Thoracic aorta (tissue), 2 donors: ENCODE results near the gene SH3BP1. TPM values are rescaled to one million over a fixed set of nuclear protein-coding genes. Genes with fewer than 3 reads are reported as not detected.

ENCODE experiments used
- ATAC-seq: fragments of 150-250 bp; one replicate; pipeline ENCODE4 v1.8.0; 2017; ENCODE audit warnings: low read depth; ENCODE audit not compliant: insufficient number of reproducible peaks, low FRiP score
- DNase-seq: peaks from one replicate; pipeline ENCODE4 v3.0.0-alpha.2; 2020; ENCODE audit warnings: low spot score
- H3K27ac ChIP-seq, 2 donors: fragments of 200-600 bp; sonication (generic); 1 replicate in 1 of 2; 2 replicates in 1 of 2; pipeline ENCODE4 v1.5.1; 2016; ENCODE audit warnings: mild to moderate bottlenecking in 2 of 2, moderate library complexity in 2 of 2
- H3K27me3 ChIP-seq: fragments of 200-600 bp; sonication (generic); replicated peaks from 2 replicates; pipeline ENCODE4 v1.6.0; 2016; ENCODE audit warnings: mild to moderate bottlenecking; ENCODE audit not compliant: insufficient read depth
- H3K36me3 ChIP-seq: fragments of 200-600 bp; sonication (generic); one replicate; pipeline ENCODE4 v1.5.1; 2016
- H3K4me1 ChIP-seq, 2 donors: fragments of 200-600 bp; sonication (generic); 1 replicate in 1 of 2; 2 replicates in 1 of 2; pipeline versions ENCODE4 v1.5.1 to v1.6.0; 2016; ENCODE audit warnings: low read depth in 2 of 2, mild to moderate bottlenecking in 1 of 2; ENCODE audit not compliant: control insufficient read depth in 1 of 2
- H3K4me3 ChIP-seq: fragments of 200-600 bp; sonication (generic); 2 replicates; pipeline ENCODE4 v1.5.1; 2016; ENCODE audit warnings: mild to moderate bottlenecking
- H3K9me3 ChIP-seq: fragments of 200-600 bp; sonication (generic); 2 replicates; pipeline ENCODE4 v1.5.1; 2016
- total RNA-seq, 2 donors: library from RNA; depleted of rRNA; stranded (reverse); fragments of >200 nt; gene quantifications; one replicate each; pipeline versions ENCODE4 v1.1.0 to v1.2.3, GENCODE V29; 2016
- TF ChIP-seq, protein P1 (sequence below): fragments of 200-600 bp; sonication (generic); IDR thresholded peaks from one replicate; pipeline ENCODE4 v1.5.1; 2019; ENCODE audit warnings: antibody characterized with exemption

The SH3BP1 gene
- total RNA-seq, 2 donors from 2014 or later: 5.6 to 14.2 TPM

DNA sequence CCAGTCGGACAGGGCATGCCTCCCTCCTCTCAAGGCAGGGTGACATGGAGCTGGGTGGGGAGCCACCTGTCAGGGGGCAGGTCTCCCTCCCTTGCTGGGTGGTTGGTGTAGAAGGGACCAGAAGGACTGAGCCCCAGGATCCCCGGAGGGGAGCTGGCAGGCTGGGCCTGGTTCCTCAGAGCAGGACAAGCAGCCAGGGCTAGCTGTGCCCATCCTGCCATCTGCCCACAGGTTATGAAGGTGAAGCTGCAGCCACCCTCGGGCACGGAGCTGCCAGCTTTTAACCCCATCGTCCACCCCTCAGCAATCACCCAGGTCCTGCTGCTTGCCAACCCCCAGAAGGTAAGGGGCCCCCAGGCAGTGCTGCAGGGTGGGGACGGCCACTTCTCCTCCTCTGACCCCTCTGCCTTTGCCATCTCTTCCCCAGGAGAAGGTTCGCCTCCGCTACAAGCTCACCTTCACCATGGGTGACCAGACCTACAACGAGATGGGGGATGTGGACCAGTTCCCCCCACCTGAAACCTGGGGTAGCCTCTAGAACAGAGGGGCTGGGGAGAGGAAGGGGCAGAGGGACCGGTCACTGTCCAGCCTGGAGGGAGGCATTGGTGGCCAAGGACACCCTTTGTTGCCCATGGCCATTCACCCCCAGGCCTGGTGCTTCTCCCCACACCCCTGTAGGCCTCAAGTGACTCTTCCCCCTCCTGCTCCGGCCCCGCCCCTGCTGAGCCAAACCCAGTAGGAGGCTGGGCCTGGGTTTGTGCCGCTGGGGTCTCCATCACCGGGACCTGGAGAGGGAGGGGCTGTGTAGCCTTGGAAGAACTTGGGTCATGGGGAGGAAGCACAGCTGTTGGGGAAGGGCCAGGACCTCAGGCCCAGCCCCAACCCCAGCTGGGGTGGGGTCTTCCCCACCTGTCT lies 7.0 kb upstream of the SH3BP1 start:
- Histone ChIP-seq H3K9me3 (no peaks in the 10 kb centered on the region), H3K27me3 (no peaks in the 10 kb centered on the region), H3K36me3 (peaks cover 14% of the 10 kb centered on the region), H3K4me1 (peaks cover 16 to 26% of the 10 kb centered on the region in 2 donors), H3K4me3 (no peak overlapping the region), H3K27ac (peak overlapping the region; percentile 71 to 83)
- DNase-seq (no peak), ATAC-seq (no peak)
- TF ChIP-seq, protein P1, sequence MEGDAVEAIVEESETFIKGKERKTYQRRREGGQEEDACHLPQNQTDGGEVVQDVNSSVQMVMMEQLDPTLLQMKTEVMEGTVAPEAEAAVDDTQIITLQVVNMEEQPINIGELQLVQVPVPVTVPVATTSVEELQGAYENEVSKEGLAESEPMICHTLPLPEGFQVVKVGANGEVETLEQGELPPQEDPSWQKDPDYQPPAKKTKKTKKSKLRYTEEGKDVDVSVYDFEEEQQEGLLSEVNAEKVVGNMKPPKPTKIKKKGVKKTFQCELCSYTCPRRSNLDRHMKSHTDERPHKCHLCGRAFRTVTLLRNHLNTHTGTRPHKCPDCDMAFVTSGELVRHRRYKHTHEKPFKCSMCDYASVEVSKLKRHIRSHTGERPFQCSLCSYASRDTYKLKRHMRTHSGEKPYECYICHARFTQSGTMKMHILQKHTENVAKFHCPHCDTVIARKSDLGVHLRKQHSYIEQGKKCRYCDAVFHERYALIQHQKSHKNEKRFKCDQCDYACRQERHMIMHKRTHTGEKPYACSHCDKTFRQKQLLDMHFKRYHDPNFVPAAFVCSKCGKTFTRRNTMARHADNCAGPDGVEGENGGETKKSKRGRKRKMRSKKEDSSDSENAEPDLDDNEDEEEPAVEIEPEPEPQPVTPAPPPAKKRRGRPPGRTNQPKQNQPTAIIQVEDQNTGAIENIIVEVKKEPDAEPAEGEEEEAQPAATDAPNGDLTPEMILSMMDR: no peak

DNA sequence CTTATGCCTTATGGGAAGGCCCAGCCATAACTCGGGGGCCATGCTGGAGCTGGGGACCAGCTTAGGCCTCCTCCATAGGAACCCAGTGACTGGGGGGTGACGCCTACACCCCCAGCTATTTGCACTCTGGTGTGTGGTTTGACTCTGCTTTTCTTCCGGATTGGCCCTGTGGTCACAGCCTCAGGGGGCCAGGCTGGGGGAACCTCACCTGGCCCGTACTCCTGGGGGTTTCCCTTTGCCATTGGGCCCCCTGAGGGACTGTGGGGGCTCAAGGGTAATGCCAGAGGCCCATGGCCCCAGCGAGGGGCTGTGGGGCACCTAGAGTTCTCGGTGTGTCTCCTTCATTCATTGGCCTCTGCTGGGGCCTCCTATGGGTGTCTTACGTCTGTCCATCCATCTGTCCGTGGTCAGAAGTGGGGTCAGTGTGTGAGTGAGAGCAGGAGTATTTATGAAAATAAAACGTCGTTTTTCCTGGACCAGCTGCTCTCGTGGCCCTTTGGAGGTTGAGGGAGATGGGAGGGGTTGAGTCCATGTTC lies 6.3 kb upstream of the SH3BP1 start:
- H3K4me3 ChIP-seq: peak overlapping the region; percentile 58
- peaks cover 14% of the 10 kb centered on the region for H3K36me3 ChIP-seq
- peak overlapping the region; percentile 71 to 83 for H3K27ac ChIP-seq
- ATAC-seq: peak; percentile 5
- DNase-seq: no peak
- H3K27me3 ChIP-seq: no peaks in the 10 kb centered on the region
- TF ChIP-seq, protein P1: no peak
- peaks cover 16 to 22% of the 10 kb centered on the region in 2 donors for H3K4me1 ChIP-seq
- H3K9me3 ChIP-seq: no peaks in the 10 kb centered on the region

DNA sequence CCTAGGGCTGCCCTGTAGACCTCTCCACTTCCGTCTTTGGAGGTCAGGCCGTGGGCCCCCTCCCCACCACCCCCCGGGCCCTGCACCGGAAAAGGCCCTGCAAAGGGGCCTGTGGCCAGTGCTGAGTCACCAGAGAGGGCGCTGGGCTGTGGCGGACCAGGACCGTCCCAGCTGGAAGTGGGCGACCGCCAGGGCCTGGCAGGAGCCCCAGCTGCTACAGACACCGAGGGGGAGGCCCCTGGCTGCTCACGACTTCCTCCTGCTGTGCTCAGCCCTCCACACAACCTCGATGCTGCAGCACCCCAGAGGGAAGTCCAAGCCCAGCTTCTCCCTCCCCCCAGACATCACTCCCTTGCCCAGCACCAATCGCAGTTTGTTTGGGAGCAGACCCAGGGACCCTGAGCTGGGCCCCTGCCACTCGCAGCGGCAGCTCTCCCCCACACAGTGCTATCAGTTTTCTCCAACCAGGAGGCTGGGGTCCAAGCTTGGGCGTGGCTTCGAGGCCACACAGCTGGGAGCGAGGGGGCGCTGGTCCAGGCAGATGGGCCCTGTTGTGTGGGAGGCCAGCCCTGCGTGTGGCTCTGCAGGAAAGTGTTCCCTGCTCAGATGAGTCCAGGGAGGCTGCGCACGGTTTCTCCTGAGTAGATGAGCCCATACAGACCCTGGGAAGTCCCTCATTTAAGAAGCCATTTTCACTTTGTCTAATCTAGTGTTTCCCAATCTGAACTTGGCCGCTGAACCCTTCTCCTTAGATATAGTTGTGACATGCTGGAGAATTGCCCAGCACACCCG lies 5.6 kb upstream of the SH3BP1 start:
- Histone ChIP-seq H3K27ac (peak overlapping the region; percentile 71 to 83), H3K4me3 (peak overlapping the region; percentile 58), H3K9me3 (no peaks in the 10 kb centered on the region), H3K4me1 (peaks cover 16 to 23% of the 10 kb centered on the region in 2 donors), H3K27me3 (no peaks in the 10 kb centered on the region), H3K36me3 (peaks cover 14% of the 10 kb centered on the region)
- ATAC-seq (peak; percentile 65), DNase-seq (no peak)
- TF ChIP-seq, protein P1: peak; percentile 33

GRCh38 chr22:37634417-37634924 lies 5.0 kb upstream of the SH3BP1 start:
- Histone ChIP-seq H3K27ac (peak overlapping the region; percentile 71 to 83), H3K9me3 (no peaks in the 10 kb centered on the region), H3K4me1 (peaks cover 16 to 29% of the 10 kb centered on the region in 2 donors), H3K4me3 (peak overlapping the region; percentile 58), H3K27me3 (no peaks in the 10 kb centered on the region), H3K36me3 (peaks cover 13% of the 10 kb centered on the region)
- ATAC-seq (no peak), DNase-seq (no peak)
- TF ChIP-seq, protein P1: no peak
